Pons (tissue), 1 donor: Measurements from ENCODE around the gene TRIM5.
"Not testable (repeated sequence)": the region's sequence is repeated elsewhere in the genome, so short reads cannot be mapped to it uniquely, and the experiment has no call there.

Experiments
- DNase-seq: peaks from one replicate; pipeline ENCODE4 v3.0.0-alpha.2; 2016; ENCODE audit warnings: low spot score

Gene TRIM5, protein sequence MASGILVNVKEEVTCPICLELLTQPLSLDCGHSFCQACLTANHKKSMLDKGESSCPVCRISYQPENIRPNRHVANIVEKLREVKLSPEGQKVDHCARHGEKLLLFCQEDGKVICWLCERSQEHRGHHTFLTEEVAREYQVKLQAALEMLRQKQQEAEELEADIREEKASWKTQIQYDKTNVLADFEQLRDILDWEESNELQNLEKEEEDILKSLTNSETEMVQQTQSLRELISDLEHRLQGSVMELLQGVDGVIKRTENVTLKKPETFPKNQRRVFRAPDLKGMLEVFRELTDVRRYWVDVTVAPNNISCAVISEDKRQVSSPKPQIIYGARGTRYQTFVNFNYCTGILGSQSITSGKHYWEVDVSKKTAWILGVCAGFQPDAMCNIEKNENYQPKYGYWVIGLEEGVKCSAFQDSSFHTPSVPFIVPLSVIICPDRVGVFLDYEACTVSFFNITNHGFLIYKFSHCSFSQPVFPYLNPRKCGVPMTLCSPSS

DNA sequence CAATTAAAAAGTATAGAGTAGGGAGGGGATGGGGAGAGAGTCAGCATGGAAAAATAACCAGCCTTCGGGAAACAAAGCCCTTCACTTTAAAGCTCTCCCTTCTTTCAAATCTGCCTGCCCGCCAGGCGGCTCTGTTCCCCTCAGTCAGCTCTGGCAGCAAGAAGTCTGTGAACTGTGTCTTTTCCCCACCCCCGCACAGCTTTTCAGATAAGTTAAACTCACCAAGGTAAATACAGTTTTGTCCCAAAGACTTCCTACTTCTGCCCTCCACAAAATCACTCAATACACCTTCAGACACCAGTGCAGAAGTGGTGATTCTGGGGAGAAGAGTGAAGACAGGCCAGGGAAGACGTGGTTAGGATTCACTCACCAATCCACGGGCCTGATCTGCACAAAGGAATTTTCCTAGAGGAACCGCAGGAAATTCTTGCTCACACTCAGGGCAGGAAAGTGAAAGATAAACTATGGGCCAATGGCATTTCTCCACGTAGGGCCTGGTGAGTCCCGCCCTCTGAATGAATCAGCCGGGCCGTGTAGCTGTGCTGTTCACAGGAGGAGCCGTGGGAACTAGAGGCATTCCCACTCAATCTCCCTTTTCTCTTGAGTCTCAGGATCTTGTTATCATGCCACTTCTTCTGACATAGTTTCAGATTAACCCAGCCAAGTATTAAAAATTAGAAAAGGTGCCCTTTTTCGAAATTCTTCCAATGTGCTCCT, at the start of gene TRIM5:
TRIM5 (minus strand) TSS at position 429 of the 717 bp plus-strand sequence. CDS start 4,897 bp downstream, outside the sequence.
- DNase-seq, result peak; percentile 87

DNA sequence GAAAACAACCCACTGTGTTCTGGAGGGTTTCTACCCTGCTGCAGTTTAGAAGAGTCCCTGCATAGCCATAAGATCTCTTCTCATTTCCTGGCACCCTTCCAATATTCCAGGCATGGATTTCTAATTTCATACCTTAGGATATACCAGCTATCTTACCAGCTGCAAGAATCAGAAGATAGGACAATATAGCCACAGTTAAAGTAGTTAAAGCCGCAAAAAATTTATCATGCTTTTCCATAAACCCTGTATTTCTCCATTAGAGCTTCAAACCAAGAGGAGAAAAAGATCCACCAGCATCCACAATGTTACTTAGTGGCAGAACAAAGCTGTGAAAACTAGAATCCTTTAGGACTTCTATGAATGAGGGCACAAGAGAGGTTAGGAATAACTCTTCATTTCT, 42.8 kb upstream of the TRIM5 start:
- DNase-seq, result no peak

DNA sequence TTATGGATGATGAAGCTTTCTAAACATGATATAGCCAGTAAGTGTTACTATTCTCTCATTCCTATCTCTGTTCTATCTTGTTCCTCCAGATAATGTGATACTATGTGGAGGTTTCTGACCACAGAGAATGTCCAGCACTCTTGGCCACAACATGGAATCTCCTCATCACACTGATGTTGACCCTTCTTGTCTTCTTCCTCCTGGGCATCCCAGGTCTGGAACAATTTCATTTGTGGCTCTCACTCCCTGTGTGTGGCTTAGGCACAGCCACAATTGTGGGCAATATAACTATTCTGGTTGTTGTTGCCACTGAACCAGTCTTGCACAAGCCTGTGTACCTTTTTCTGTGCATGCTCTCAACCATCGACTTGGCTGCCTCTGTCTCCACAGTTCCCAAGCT, 41.5 kb upstream of the TRIM5 start:
- DNase-seq, result no peak

DNA sequence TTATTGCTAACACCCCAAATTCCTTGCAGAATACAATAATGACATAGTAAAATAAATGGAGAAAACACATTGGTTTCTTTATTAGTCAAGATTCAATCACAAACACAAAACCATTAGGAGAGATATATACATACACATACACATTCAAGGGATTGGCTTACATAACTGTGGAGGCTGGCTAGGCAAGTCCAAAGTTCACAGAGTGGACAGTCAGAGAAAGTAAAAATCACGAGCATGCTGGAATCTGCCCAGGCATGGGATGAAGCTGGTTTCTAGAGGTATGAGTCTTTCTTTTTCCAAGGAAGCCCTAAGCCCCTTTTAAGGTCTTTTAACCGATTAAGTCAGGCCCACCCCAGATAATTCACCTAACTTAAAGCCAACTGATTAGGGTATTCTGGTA, 37.7 kb upstream of the TRIM5 start:
- no peak for DNase-seq

DNA sequence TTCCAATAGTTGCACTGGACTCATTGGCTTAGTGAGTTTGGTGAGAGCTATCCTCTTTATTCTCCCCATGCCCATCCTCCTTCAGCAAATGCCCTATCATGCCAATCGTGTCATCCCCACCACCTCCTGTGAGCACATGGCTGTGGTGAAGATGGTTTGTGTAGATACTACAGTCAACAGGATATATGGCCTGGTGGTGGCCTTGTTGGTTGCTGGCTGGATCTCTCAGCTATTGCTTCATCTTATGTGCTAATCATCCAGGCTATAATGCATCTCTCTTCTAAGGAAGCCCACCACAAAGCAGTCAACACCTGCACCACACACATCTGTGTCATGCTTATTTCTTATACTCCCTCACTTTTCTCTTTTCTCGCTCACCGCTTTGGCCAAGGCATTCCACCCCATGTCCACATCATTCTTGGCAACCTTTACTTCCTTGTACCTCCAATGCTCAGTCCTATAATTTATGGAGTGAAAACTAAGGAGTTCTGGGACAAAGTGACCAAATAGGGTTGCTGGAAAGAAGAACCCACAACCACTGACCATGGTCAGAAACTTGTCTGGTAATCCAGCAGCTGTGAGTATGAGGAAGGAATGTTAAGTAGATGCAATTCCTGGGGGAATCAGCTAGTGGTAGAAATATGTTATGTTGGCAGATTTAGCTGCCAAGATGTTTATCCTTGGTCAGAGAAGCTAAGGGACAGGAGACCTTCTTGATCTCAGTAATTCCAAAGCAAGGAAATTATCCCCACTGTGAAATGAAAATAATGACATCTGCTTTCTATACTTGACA, 35.0 kb upstream of the TRIM5 start:
- DNase-seq, result no peak

DNA sequence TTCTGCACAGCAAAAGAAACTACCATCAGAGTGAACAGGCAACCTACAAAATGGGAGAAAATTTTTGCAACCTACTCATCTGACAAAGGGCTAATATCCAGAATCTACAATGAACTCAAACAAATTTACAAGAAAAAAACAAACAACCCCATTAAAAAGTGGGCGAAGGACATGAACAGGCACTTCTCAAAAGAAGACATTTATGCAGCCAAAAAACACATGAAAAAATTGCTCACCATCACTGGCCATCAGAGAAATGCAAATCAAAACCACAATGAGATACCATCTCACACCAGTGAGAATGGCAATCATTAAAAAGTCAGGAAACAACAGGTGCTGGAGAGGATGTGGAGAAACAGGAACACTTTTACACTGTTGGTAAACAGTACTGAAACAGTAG, 31.6 kb upstream of the TRIM5 start:
- DNase-seq, result not testable (repeated sequence)

DNA sequence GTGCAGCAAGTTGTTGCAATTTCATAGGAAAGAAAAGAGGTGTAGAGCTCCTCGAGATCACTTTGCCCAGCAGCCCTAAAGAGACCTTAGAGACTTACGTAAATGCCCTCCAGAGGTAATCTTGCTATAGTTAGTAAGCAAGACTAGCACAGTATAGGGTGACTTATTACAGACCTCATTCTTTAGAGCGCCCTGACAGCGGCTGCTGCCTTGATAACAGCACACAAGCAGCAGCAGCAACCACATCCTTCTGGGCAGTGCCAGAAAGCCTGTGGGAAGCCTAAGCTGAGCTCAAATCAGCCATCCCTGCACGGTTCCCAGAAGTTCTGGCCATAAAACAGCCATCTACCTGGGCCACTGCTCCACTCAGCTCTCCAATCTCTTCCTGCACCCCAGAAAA, 28.8 kb upstream of the TRIM5 start:
- DNase-seq, result no peak

DNA sequence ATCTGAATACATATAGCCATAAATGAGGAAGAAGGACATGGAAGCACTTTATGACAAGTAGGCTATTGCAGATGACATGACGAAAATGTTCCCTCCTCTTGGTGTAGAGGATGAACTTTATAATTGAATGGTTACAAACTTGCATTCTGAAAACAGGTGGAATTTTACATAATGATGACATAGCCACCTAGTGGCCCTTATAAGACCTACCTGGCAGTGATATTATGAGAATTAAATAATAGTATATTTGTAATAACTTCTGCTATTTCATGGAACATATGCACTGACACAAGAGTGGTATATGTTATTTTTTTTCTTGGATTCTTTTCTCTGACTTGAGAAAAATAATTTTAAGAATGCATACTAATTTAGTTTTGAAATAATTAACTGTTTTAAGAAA, 27.6 kb upstream of the TRIM5 start:
- no peak for DNase-seq

DNA sequence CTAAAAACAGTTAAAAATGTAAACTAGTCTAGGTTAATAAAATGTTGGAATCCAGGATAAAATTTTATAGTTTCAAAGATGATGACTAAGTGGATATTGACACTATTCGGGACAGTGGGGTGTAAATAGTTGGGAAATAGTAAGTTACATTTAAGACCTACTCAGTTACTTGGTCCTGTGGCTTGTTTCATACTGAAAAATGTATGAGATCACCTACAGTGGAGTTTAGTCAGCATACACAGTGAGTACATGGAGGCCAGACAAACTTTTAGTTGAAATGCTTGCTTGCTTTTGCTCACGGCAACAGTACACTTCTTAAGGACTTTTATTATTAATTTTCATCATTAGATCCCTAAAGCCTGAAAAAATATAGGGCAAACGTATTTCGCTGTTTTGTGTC, 20.8 kb upstream of the TRIM5 start:
- no peak for DNase-seq

DNA sequence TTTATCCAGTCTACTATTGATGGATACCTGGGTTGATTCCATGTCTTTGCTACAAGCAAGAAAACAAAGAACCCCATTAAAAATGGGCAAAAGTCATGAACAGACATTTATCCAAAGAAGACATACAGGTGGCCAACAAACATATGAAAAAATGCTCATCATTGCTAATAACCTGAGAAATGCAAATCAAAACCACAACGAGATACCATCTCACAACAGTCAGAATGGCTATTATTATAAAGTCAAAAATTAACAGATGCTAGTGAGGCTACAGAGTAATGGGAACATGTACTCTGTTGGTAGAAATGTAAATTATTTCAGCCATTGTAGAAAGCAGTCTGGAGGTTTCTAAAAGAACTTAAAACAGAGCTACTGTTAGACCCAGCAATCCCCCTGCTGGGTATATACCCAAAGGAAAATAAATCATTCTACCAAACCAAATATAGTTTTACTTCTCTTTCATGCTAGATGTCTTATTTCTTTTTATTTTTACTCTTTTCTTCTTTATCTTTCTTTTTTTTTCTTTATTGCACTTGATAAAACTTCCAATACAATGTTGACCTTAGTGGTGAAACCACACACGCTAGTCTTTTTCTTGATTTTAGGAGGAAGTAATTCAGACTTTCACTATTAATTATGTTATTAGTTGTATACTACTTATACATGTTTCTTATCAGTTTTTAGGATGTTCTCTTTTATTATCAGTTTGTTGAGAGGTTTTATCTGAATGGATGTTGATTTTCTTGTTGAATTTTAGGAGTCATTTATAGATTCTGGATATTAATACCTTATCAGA, 19.1 kb upstream of the TRIM5 start:
- DNase-seq, result no peak

DNA sequence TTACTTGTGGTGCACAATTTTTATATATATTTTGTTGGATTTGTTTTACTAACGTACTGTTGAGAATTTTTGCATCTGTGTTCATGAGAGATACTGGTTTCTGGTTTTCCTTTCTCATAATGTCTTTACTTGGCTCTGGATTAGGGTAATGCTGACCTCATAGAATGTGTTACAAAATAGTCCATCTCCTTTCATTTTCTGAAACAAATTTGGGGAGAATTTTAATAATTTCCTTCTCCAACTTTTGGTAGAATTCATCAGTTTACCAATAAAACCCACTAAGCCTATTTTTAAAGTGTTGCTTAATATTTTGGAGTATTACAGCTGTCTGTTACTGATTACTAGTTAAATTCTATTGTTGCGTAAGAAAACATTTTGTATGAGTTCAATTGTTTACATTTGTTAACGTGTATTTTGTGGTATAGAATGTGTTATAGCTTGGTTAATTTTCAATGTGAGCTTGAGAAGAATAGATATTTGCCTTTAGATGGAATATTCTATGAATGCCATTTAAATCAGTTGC, 16.2 kb upstream of the TRIM5 start:
- DNase-seq, result no peak

DNA sequence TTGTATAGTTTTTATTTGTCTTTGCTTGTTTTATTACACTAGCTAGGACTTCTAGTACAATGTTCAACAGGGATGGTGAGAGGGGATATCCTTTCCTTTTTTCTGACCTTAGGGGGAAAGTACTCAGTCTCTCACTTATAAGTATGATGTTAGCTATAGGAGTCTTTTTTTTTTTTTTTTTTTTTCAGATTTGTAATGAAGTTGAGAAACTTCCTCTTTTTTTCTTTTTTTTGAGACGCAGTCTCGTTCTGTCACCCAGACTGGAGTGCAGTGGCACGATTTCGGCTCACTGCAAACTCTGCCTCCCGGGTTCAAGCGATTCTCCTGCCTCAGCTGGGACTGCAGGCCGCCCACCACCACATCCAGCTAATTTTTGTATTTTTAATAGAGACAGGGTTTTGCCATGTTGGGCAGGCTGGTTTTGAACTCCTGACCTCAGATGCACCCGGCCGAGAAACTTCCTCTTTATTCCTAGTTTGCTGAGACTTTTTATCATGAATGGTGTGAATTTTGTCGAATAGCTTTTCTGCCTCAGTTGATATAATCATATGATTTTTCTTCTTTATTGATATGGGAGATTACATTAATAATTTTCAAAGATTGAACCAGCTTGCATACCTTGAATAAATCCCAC, 15.7 kb upstream of the TRIM5 start:
- no peak for DNase-seq

DNA sequence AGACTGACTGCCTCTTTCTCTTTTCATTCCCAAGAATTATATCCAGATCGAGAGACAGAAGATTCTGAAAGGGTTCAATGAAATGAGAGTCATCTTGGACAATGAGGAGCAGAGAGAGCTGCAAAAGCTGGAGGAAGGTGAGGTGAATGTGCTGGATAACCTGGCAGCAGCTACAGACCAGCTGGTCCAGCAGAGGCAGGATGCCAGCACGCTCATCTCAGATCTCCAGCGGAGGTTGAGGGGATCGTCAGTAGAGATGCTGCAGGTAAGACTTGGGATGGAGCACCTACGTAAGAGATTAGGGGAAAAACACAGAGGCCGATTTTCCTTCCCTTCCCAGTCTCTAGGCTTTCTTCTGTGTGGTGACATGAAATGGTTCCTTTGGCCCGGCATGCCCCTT, 13.4 kb upstream of the TRIM5 start:
- DNase-seq, result no peak

DNA sequence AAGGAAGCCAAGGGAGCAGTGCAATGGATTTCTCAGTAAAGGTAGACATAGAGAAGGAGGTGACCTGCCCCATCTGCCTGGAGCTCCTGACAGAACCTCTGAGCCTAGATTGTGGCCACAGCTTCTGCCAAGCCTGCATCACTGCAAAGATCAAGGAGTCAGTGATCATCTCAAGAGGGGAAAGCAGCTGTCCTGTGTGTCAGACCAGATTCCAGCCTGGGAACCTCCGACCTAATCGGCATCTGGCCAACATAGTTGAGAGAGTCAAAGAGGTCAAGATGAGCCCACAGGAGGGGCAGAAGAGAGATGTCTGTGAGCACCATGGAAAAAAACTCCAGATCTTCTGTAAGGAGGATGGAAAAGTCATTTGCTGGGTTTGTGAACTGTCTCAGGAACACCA, 11.3 kb upstream of the TRIM5 start:
- DNase-seq, result no peak

DNA sequence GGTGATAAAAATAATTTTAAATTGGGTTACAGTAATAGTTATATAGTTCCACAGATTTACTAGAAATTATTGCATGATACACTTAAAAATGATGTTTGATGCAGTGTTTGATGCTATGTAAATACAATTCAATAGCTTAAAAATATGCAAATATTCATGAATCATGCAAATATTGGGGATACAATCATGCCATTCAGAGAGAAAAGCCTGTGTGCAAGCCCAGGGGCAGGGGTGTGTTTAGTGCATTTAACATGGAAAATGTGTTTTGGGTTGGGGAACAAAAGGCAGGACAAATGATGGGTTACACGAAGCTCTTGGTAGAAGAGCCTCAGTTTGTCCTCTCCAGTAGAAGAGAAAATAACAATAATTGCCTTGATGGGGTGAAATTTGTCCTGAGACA, 10.7 kb upstream of the TRIM5 start:
- no peak for DNase-seq

DNA sequence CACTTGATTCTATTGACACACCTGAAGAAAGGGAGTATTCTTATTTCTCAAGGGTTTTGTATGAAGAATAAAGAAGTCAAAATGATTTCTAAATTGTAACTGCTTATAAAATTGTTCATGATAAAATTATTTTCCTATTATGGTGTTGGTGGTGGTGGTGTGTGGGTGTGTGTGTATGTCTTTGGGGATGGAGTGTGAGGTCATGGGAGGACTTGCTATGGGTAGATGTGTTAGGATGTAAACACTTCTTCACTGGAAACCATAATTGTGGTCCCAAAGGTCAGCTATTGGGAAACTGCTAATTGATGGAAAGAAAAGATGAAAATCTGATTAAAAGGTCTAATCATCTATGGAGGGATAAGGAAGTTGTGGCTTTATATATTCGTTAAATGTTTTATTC, 9.8 kb upstream of the TRIM5 start:
- DNase-seq, result no peak

DNA sequence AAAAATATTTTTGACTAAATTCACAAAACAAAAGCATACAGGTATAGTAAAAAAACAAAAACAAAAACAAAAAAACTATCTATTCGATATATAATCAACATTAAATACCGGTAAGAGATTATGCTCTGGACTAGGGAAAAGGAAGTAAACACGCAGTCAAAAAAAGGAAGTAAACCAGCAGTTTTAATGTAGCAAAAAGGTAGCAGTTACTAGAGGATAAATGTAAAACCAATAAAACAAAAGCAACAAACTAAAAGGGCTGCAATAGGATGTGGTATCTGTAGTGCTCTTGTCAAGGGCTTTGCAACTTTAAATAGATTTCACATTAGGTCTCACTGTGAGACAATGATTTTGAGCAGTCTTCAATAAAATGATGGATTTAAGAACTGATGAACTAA, 7.1 kb upstream of the TRIM5 start:
- DNase-seq, result peak; percentile 19

DNA sequence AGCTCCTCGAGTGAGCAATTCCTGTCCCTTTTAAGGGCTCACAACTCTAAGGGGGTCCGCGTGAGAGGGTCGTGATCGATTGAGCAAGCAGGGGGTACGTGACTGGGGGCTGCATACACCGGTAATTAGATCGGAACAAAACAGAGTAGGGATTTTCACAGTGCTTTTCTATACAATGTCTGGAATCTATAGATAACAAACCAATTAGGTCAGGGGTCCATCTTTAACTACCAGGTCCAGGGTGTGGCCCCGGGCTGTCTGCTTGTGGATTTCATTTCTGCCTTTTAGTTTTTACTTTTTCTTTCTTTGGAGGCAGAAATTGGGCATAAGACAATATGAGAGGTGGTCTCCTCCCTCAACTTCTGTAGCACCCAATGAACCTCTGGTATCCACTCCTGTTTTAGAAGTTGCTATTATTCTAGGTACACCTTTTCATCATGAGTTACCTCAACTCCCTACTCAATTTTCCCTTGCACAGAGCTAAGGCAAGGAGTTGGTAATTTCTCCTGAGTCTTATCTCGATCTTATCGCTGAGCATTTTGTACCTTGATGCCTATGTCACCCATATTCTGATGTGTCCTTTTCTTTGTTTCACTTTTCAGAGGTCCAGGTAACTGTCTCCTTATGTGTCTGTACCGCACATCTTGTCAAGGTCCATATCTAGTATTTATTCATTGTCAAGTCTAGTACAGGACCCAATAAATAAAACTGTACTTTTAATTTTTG, 6.5 kb upstream of the TRIM5 start:
- DNase-seq, result not testable (repeated sequence)

DNA sequence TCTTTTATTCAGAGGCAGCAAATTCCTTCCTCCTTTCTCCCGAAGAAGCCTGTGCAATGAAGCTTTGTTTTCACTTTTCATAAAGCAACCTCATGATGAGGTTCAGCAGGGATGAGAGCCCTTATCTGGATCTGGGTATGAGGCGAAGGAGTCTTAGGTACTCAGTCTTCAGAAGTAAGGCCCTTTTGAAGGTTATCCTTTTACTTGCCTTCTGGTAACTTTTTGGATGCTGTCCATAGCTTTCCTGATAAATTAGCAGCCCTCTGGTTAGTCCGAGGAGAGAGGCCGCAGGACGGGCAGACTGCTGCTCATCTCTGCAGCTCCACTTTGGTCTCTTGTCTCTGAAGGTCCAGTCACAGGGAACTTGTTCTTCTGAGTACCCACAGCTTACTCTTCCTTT, 5.9 kb upstream of the TRIM5 start:
- DNase-seq, result peak; percentile 15

DNA sequence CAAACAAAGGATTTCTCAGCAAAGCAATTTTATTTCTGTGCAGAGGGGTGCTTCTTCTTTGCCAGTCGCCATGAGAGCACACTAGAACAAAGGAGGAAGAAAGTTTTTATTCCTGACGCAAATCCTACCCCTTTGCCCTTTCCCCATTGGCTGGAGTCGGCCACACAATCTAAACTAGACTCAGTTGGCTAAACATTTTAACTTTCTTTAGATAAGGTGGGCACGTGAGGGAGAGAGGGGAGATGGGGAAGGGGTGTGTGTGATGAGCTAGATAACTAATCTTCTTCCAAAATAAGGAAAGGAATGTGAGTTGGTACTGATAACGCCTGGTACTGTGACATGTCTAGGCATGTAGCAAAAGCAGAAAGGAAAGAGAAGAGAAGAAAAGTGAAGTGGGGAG, 5.3 kb upstream of the TRIM5 start:
- DNase-seq, result peak; percentile 48
